Upper lobe of left lung (tissue), 4 donors: Measurements from ENCODE around the gene SCGB1A1.

Source experiments
- EP300 ChIP-seq, 4 donors: sonication (generic); formaldehyde crosslinking; IDR thresholded peaks; one replicate each; pipeline ENCODE4 v1.5.1; 2017; ENCODE audit warnings: antibody characterized with exemption in 4 of 4, control low read depth in 2 of 4
- POLR2A ChIP-seq, 4 donors: fragments of 450-650 bp; IDR thresholded peaks; one replicate each; pipeline ENCODE4 v1.5.1; 2016 to 2017; ENCODE audit warnings: antibody characterized with exemption in 4 of 4, mild to moderate bottlenecking in 2 of 4
- TF ChIP-seq, protein P1 (sequence below), 6 experiments: fragments of 450-650 bp in 4 of 6; fragments of 200-600 bp in 2 of 6; sonication (generic) in 2 of 6; IDR thresholded peaks; one replicate each; pipeline ENCODE4 v1.5.1; 2016 to 2019; ENCODE audit warnings: antibody characterized with exemption in 6 of 6

DNA sequence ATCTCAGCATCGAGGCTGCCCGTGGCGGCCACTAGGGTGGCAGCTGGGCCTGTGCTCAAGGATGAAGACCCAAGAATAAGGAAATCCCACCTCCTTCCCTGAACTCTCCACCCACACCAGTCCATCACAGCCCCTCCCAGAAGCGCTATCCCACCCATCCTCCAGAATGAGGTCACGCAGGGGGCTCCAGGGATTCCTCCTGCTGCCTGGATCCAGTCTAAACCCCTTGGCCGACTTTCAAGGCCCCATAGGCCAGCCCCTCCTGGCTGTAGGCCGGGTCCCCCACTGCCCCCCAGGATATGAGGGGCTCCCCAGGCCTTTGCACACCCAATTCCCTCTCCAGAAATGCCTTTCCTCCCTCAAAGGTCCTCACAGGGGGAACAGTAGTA, 19.0 kb upstream of the SCGB1A1 start:
- no peak for TF ChIP-seq POLR2A (IDR thresholded peaks at IDR 0.05)
- TF ChIP-seq, protein P1, sequence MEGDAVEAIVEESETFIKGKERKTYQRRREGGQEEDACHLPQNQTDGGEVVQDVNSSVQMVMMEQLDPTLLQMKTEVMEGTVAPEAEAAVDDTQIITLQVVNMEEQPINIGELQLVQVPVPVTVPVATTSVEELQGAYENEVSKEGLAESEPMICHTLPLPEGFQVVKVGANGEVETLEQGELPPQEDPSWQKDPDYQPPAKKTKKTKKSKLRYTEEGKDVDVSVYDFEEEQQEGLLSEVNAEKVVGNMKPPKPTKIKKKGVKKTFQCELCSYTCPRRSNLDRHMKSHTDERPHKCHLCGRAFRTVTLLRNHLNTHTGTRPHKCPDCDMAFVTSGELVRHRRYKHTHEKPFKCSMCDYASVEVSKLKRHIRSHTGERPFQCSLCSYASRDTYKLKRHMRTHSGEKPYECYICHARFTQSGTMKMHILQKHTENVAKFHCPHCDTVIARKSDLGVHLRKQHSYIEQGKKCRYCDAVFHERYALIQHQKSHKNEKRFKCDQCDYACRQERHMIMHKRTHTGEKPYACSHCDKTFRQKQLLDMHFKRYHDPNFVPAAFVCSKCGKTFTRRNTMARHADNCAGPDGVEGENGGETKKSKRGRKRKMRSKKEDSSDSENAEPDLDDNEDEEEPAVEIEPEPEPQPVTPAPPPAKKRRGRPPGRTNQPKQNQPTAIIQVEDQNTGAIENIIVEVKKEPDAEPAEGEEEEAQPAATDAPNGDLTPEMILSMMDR (IDR thresholded peaks at IDR 0.05), result no peak
- no peak for TF ChIP-seq EP300 (IDR thresholded peaks at IDR 0.05)
